ENCODE measurements around the gene FBXO44. TPM values are rescaled to one million over a fixed set of nuclear protein-coding genes. Genes with fewer than 3 reads are reported as not detected.

FBXO44 gene
- total RNA-seq, 2 experiments from 2014 or later: 18.1 to 20.4 TPM

DNA sequence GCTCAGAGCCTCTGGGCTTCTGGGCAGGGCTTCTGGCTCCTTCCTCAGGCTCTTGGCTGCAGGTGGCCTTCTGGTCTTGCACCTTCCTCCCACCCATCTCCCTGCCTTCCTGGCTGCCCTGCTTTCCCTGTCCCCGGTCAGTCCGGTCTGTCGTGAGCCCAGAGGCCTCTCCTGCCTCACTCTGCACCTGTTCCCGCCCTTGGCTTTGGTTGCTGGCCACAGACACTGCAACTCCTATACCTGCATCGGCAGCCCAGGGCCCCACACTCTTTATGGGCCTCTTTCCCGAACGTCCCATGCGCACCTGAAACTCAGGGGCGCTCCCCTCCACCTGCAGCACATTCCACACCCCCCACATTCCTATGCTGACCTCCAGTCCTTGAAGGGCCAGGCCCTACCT lies 8.4 kb upstream of the FBXO44 start:
- TF ChIP-seq, protein P1, sequence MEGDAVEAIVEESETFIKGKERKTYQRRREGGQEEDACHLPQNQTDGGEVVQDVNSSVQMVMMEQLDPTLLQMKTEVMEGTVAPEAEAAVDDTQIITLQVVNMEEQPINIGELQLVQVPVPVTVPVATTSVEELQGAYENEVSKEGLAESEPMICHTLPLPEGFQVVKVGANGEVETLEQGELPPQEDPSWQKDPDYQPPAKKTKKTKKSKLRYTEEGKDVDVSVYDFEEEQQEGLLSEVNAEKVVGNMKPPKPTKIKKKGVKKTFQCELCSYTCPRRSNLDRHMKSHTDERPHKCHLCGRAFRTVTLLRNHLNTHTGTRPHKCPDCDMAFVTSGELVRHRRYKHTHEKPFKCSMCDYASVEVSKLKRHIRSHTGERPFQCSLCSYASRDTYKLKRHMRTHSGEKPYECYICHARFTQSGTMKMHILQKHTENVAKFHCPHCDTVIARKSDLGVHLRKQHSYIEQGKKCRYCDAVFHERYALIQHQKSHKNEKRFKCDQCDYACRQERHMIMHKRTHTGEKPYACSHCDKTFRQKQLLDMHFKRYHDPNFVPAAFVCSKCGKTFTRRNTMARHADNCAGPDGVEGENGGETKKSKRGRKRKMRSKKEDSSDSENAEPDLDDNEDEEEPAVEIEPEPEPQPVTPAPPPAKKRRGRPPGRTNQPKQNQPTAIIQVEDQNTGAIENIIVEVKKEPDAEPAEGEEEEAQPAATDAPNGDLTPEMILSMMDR (IDR thresholded peaks at IDR 0.05): no peak
- Mint-ChIP-seq H3K4me1 (ENCODE audit: low read depth) (peaks cover 16% of the 10 kb centered on the region), H3K9me3 (no peaks in the 10 kb centered on the region), H3K4me3 (no peak overlapping the region), H3K27me3 (no peaks in the 10 kb centered on the region), H3K36me3 (ENCODE audit: low read depth) (no peaks in the 10 kb centered on the region), H3K27ac (no peak overlapping the region)
- ATAC-seq: no peak
- ChIA-PET CTCF (interaction anchor here (0.6 to 6.8 kb wide), 36 partner anchors 9 to 609 kb away, joined by 3 to 60 read pairs (median 4); partner anchors contain the start of genes DISP3, FBXO2, FBXO44 and FBXO6), POLR2A (interaction anchor here (0.6 to 1.3 kb wide), 4 partner anchors 16 to 538 kb away, joined by 3 to 4 read pairs (median 3); no protein-coding TSS in a partner anchor)
- no peak for DNase-seq
- intact Hi-C loops (cut with micrococcal nuclease): loop anchor here (5.0 to 10.0 kb wide), 2 partner anchors 71 to 172 kb away; partner anchors contain the start of gene DISP3

DNA sequence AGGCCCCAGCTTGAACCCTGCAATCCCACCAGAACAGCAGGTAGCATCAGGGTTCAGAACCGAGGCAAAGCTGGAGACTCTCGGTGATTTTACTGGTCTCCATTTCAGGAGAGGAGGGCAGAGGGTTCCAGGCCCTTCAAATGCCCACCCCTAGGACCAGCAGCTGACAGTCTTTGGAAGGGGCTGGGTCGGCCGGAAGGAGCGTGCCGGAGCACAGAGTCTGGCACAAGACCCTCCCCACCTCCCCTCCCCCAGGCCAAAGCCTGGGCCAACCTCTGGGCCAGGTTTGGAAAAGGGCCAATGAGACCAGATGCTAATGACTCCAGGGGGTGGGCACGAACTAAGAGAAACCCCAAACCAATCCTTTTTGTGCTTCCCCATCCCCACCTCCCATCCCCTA lies 7.3 kb upstream of the FBXO44 start:
- CTCF ChIA-PET: interaction anchor here (1.3 to 12.3 kb wide), 3 partner anchors 17 to 610 kb away, joined by 3 to 136 read pairs (median 5); no protein-coding TSS in a partner anchor
- no peak overlapping the region for H3K4me3 Mint-ChIP-seq
- no peak for DNase-seq
- H3K9me3 Mint-ChIP-seq: no peaks in the 10 kb centered on the region
- TF ChIP-seq, protein P1 (IDR thresholded peaks at IDR 0.05): no peak
- no peak overlapping the region for H3K27ac Mint-ChIP-seq
- no peak for ATAC-seq
- peaks cover 17% of the 10 kb centered on the region for H3K4me1 Mint-ChIP-seq (ENCODE audit: low read depth)
- POLR2A ChIA-PET: interaction anchor here (0.6 to 5.0 kb wide), 2 partner anchors 172 to 261 kb away, joined by 3 to 32 read pairs; no protein-coding TSS in a partner anchor
- intact Hi-C loops (cut with micrococcal nuclease): loop anchor here (5.0 to 10.0 kb wide), 2 partner anchors 70 to 173 kb away; partner anchors contain the start of gene DISP3
- no peaks in the 10 kb centered on the region for H3K36me3 Mint-ChIP-seq (ENCODE audit: low read depth)
- no peaks in the 10 kb centered on the region for H3K27me3 Mint-ChIP-seq

DNA sequence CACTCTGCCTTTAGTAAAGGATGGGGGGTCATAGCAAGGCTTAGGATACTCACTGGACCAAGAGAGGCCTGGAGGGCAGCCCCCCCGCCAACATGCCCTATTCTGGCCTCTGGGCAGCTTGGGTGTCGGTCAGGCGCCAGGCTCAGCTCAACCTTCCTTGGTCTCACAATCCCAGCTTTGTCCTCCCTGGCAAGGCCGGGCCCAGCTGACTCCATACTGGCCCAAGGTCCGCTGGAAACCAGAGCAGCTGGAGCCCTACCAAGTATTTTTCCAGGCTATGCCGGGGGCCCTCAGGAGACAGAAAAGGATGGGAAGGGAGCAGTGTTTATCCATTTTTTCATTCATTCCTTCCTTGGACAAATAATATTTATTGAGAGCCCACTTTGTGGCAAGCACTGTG lies 6.6 kb upstream of the FBXO44 start:
- no peak overlapping the region for H3K27ac Mint-ChIP-seq
- DNase-seq: no peak
- no peak for ATAC-seq
- intact Hi-C loops (cut with micrococcal nuclease): loop anchor here (5.0 to 10.0 kb wide), 2 partner anchors 69 to 173 kb away; partner anchors contain the start of gene DISP3
- no peaks in the 10 kb centered on the region for H3K36me3 Mint-ChIP-seq (ENCODE audit: low read depth)
- no peak overlapping the region for H3K4me3 Mint-ChIP-seq
- H3K27me3 Mint-ChIP-seq: no peaks in the 10 kb centered on the region
- H3K4me1 Mint-ChIP-seq (ENCODE audit: low read depth): peaks cover 17% of the 10 kb centered on the region
- ChIA-PET CTCF (interaction anchor here (1.3 to 12.3 kb wide), 3 partner anchors 17 to 610 kb away, joined by 3 to 136 read pairs (median 5); no protein-coding TSS in a partner anchor), POLR2A (interaction anchor here (0.5 to 7.1 kb wide), 4 partner anchors 15 to 617 kb away, joined by 3 to 42 read pairs (median 18); partner anchors contain the start of gene FBXO6)
- no peaks in the 10 kb centered on the region for H3K9me3 Mint-ChIP-seq
- TF ChIP-seq, protein P1 (IDR thresholded peaks at IDR 0.05): no peak

DNA sequence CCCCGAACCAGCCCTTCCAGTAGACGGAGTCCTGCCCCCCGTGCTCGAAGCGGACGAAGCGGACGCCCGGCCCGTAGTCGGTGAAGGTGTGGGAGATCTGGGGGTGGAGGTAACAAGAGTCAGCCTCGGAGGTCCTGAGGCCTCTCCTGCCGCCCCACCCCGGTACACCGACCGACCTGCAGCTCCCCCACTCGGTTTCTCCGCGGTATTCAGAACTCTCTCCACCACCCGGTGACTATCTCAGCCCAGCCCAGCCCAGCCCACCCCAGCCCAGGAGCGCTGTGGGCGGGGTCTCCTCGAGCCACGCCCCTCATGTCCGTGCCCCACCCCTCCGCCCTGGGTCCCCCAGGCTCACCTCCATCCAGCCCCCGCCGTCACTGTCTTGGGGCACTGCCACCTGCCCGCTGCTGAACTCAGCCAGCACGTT lies 5.9 kb upstream of the FBXO44 start:
- TF ChIP-seq, protein P1 (IDR thresholded peaks at IDR 0.05): no peak
- ChIA-PET CTCF (interaction anchor here (1.2 to 12.3 kb wide), 5 partner anchors 16 to 76 kb away, joined by 3 to 136 read pairs (median 3); no protein-coding TSS in a partner anchor), POLR2A (interaction anchor here (0.5 to 7.1 kb wide), 6 partner anchors 14 to 617 kb away, joined by 3 to 42 read pairs (median 4); partner anchors contain the start of gene FBXO6)
- Mint-ChIP-seq H3K36me3 (ENCODE audit: low read depth) (no peaks in the 10 kb centered on the region), H3K27me3 (no peaks in the 10 kb centered on the region), H3K4me1 (ENCODE audit: low read depth) (peaks cover 17% of the 10 kb centered on the region), H3K4me3 (no peak overlapping the region), H3K9me3 (no peaks in the 10 kb centered on the region), H3K27ac (no peak overlapping the region)
- intact Hi-C loops (cut with micrococcal nuclease): loop anchor here (5.0 to 10.0 kb wide), 2 partner anchors 69 to 174 kb away; partner anchors contain the start of gene DISP3
- peak; percentile 55 for DNase-seq
- peak; percentile 31 for ATAC-seq

DNA sequence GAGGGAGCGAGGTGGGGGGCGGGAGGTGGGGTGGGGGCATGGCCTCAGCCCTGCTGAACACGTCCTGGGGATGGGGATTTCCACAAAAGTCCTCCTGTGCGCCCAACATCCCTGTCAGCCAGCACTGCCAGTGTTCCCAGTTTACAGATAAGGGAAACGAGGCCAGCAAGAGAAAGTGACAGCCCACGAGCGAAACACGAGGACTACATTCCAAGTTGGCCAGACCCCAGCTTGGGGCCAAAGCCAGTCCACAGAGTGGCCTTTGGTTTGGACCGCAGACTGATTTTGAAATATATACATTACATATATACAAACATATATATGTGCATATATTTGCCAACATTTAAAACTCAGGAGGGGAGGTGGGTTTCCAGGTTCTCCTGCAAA lies 5.4 kb upstream of the FBXO44 start:
- POLR2A ChIA-PET: interaction anchor here (1.1 to 7.1 kb wide), 5 partner anchors 13 to 260 kb away, joined by 3 to 42 read pairs (median 12); partner anchors contain the start of genes AGTRAP and FBXO6
- DNase-seq (no peak), ATAC-seq (no peak)
- H3K27me3 Mint-ChIP-seq: no peaks in the 10 kb centered on the region
- intact Hi-C loops (cut with micrococcal nuclease): loop anchor here (5.0 to 10.0 kb wide), 2 partner anchors 68 to 174 kb away; partner anchors contain the start of gene DISP3
- TF ChIP-seq, protein P1 (IDR thresholded peaks at IDR 0.05): no peak
- H3K9me3 Mint-ChIP-seq: no peaks in the 10 kb centered on the region
- peaks cover 17% of the 10 kb centered on the region for H3K4me1 Mint-ChIP-seq (ENCODE audit: low read depth)
- CTCF ChIA-PET: interaction anchor here (1.2 to 12.3 kb wide), 8 partner anchors 10 to 170 kb away, joined by 3 to 136 read pairs (median 6); partner anchors contain the start of genes DISP3 and FBXO6
- H3K27ac Mint-ChIP-seq: no peak overlapping the region
- no peak overlapping the region for H3K4me3 Mint-ChIP-seq
- H3K36me3 Mint-ChIP-seq (ENCODE audit: low read depth): no peaks in the 10 kb centered on the region
